ENCODE data around the gene CACNA2D3.
"Not testable (repeated sequence)": the region's sequence is repeated elsewhere in the genome, so short reads cannot be mapped to it uniquely, and the experiment has no call there.

Gene CACNA2D3

GRCh38 chr3:55089211-55089610 lies 966.9 kb downstream of the CACNA2D3 start:
- DNase-seq (ENCODE audit: low spot score), result no peak

- DNase-seq (ENCODE audit: low spot score), result no peak
Observed at GRCh38 chr3:55090291-55090690, 967.9 kb downstream of the CACNA2D3 start.

GRCh38 chr3:55090746-55091145 lies 968.4 kb downstream of the CACNA2D3 start:
- DNase-seq (ENCODE audit: low spot score), result no peak

GRCh38 chr3:55091381-55092225 lies 969.3 kb downstream of the CACNA2D3 start:
- peak; percentile 63 for DNase-seq (ENCODE audit: low spot score)

- DNase-seq (ENCODE audit: low spot score), result no peak
Observed at GRCh38 chr3:55094676-55095075, 972.3 kb downstream of the CACNA2D3 start.

GRCh38 chr3:55097441-55097840 lies 975.1 kb downstream of the CACNA2D3 start:
- peak; percentile 11 for DNase-seq (ENCODE audit: low spot score)

GRCh38 chr3:55105647-55106046 lies 983.3 kb downstream of the CACNA2D3 start:
- no peak for DNase-seq (ENCODE audit: low spot score)

- DNase-seq (ENCODE audit: low spot score), result no peak
Observed at GRCh38 chr3:55107187-55107586, 984.8 kb downstream of the CACNA2D3 start.

GRCh38 chr3:55111906-55112305 lies 989.6 kb downstream of the CACNA2D3 start:
- DNase-seq (ENCODE audit: low spot score), result not testable (repeated sequence)

GRCh38 chr3:55118451-55118850 lies 996.1 kb downstream of the CACNA2D3 start:
- DNase-seq (ENCODE audit: low spot score), result no peak

- DNase-seq (ENCODE audit: low spot score), result no peak
Observed at GRCh38 chr3:55119268-55119667, 996.9 kb downstream of the CACNA2D3 start.

GRCh38 chr3:55122312-55122711 lies 1000.0 kb downstream of the CACNA2D3 start:
- no peak for DNase-seq (ENCODE audit: low spot score)
